KMS-11 (cell line): ENCODE data around the gene GBA2.

Experiments
- H2AFZ ChIP-seq: fragments of 200-600 bp; sonication (generic); 2 replicates; pipeline ENCODE4 v1.6.1; 2016; ENCODE audit warnings: antibody characterized with exemption, mixed run types, low read depth
- H3K27ac ChIP-seq: fragments of 200-600 bp; sonication (generic); 2 replicates; pipeline ENCODE4 v1.6.1; 2016; ENCODE audit warnings: mild to moderate bottlenecking, mixed run types
- H3K27me3 ChIP-seq: fragments of 200-600 bp; sonication (generic); 2 replicates; pipeline ENCODE4 v1.6.1; 2017; ENCODE audit warnings: mild to moderate bottlenecking, low read depth, mixed run types, moderate library complexity; ENCODE audit not compliant: insufficient read depth
- H3K36me3 ChIP-seq: fragments of 200-600 bp; sonication (generic); 2 replicates; pipeline ENCODE4 v1.6.1; 2017; ENCODE audit warnings: mild to moderate bottlenecking, mixed run types; ENCODE audit not compliant: insufficient read depth
- H3K4me1 ChIP-seq: fragments of 200-600 bp; sonication (generic); 2 replicates; pipeline ENCODE4 v1.6.1; 2016; ENCODE audit warnings: mild to moderate bottlenecking, low read depth, mixed run types; ENCODE audit not compliant: poor library complexity, severe bottlenecking
- H3K4me2 ChIP-seq: fragments of 200-600 bp; sonication (generic); 2 replicates; pipeline ENCODE4 v1.7.0; 2016; ENCODE audit warnings: mild to moderate bottlenecking, mixed run types
- H3K4me3 ChIP-seq: fragments of 200-600 bp; sonication (generic); IDR thresholded peaks from 2 replicates; pipeline ENCODE4 v1.6.1; 2017; ENCODE audit warnings: low read depth, low read length, mixed read lengths; ENCODE audit not compliant: insufficient read depth
- H3K79me2 ChIP-seq: fragments of 200-600 bp; sonication (generic); 2 replicates; pipeline ENCODE4 v1.6.1; 2016; ENCODE audit warnings: low read depth, mixed run types; ENCODE audit not compliant: insufficient read depth
- H3K9ac ChIP-seq: fragments of 200-600 bp; sonication (generic); 2 replicates; pipeline ENCODE4 v1.6.1; 2016; ENCODE audit warnings: mild to moderate bottlenecking, mixed run types
- H4K20me1 ChIP-seq: fragments of 200-600 bp; sonication (generic); 2 replicates; pipeline ENCODE4 v1.6.1; 2016; ENCODE audit warnings: mild to moderate bottlenecking, mixed run types; ENCODE audit not compliant: insufficient read depth
- CTCF ChIP-seq: fragments of 200-600 bp; sonication (generic); conservative IDR thresholded peaks from 2 replicates; pipeline ENCODE4 v1.6.1; 2017; ENCODE audit warnings: low read depth, mild to moderate bottlenecking, antibody characterized with exemption, low read length, moderate library complexity, mixed read lengths

GBA2 gene

GRCh38 chr9:35766997-35767396 lies 18.0 kb upstream of the GBA2 start:
- Histone ChIP-seq H4K20me1 (no peaks in the 10 kb centered on the region), H3K9ac (no peak overlapping the region), H3K79me2 (peaks cover 13% of the 10 kb centered on the region; the same call in 1 of the 2 replicates), H3K4me3 (no peak overlapping the region), H2AFZ (no peak overlapping the region), H3K36me3 (no peaks in the 10 kb centered on the region), H3K4me1 (no peaks in the 10 kb centered on the region), H3K4me2 (no peak overlapping the region), H3K27me3 (no peaks in the 10 kb centered on the region), H3K27ac (no peak overlapping the region)
- TF ChIP-seq CTCF, result no peak

- Histone ChIP-seq H3K27ac (no peak overlapping the region), H3K27me3 (no peaks in the 10 kb centered on the region), H2AFZ (no peak overlapping the region), H3K4me3 (no peak overlapping the region), H4K20me1 (no peaks in the 10 kb centered on the region), H3K79me2 (peaks cover 35% of the 10 kb centered on the region; the same call in 1 of the 2 replicates), H3K36me3 (no peaks in the 10 kb centered on the region), H3K4me2 (no peak overlapping the region), H3K9ac (no peak overlapping the region), H3K4me1 (peaks cover 3% of the 10 kb centered on the region)
- TF ChIP-seq CTCF, result no peak
Observed at GRCh38 chr9:35763803-35764202, 14.8 kb upstream of the GBA2 start.

- Histone ChIP-seq H3K4me3 (no peak overlapping the region), H3K36me3 (no peaks in the 10 kb centered on the region), H2AFZ (no peak overlapping the region), H3K4me1 (peaks cover 10% of the 10 kb centered on the region), H3K79me2 (peaks cover 41% of the 10 kb centered on the region; the same call in 1 of the 2 replicates), H3K27ac (no peak overlapping the region), H4K20me1 (no peaks in the 10 kb centered on the region), H3K4me2 (no peak overlapping the region), H3K9ac (no peak overlapping the region), H3K27me3 (no peaks in the 10 kb centered on the region)
- no peak for TF ChIP-seq CTCF
Observed at GRCh38 chr9:35763181-35763580, 14.2 kb upstream of the GBA2 start.

- H3K4me3 ChIP-seq, result no peak overlapping the region
- no peak overlapping the region for H2AFZ ChIP-seq
- H3K4me1 ChIP-seq, result peaks cover 16% of the 10 kb centered on the region
- no peak overlapping the region for H3K4me2 ChIP-seq
- H3K79me2 ChIP-seq, result peaks cover 44% of the 10 kb centered on the region; the same call in 1 of the 2 replicates
- H3K9ac ChIP-seq, result no peak overlapping the region
- H3K27ac ChIP-seq, result no peak overlapping the region
- H3K27me3 ChIP-seq, result no peaks in the 10 kb centered on the region
- no peaks in the 10 kb centered on the region for H3K36me3 ChIP-seq
- no peaks in the 10 kb centered on the region for H4K20me1 ChIP-seq
- TF ChIP-seq CTCF, result no peak
Observed at GRCh38 chr9:35760651-35761050, 11.6 kb upstream of the GBA2 start.

- peaks cover 16% of the 10 kb centered on the region for H3K4me1 ChIP-seq
- H3K4me2 ChIP-seq, result no peak overlapping the region
- H2AFZ ChIP-seq, result no peak overlapping the region
- H3K36me3 ChIP-seq, result no peaks in the 10 kb centered on the region
- H3K27ac ChIP-seq, result no peak overlapping the region
- H3K4me3 ChIP-seq, result no peak overlapping the region
- H3K9ac ChIP-seq, result no peak overlapping the region
- no peaks in the 10 kb centered on the region for H4K20me1 ChIP-seq
- H3K27me3 ChIP-seq, result no peaks in the 10 kb centered on the region
- TF ChIP-seq CTCF, result no peak
- peaks cover 44% of the 10 kb centered on the region; the same call in 1 of the 2 replicates for H3K79me2 ChIP-seq
Observed at GRCh38 chr9:35759795-35760194, 10.8 kb upstream of the GBA2 start.
